Stomach (tissue), 9 donors: ENCODE measurements around the gene GRIA3. TPM values are rescaled to one million over a fixed set of nuclear protein-coding genes. Genes with fewer than 3 reads are reported as not detected.
A peak's percentile ranks its signal among the peaks of the same experiment; 100 is the strongest.

Experiments used
- DNase-seq, 2 donors: peaks; one replicate each; pipeline versions ENCODE4 v3.0.0 to v3.0.0-alpha.2; 2013 to 2019
- H3K27ac ChIP-seq, 5 donors: fragments of 200-600 bp in 4 of 5; sonication (generic) in 4 of 5; one replicate each; pipeline ENCODE4 v1.5.1; 2013 to 2019; ENCODE audit warnings: mild to moderate bottlenecking in 1 of 5, moderate library complexity in 1 of 5
- H3K27me3 ChIP-seq, 3 donors: fragments of 200-600 bp; sonication (generic); one replicate each; pipeline ENCODE4 v1.5.1; 2017 to 2019; ENCODE audit warnings: mixed run types in 1 of 3
- H3K36me3 ChIP-seq, 4 donors: fragments of 200-600 bp; sonication (generic); 1 replicate in 3 of 4; 2 replicates in 1 of 4; pipeline ENCODE4 v1.5.1; 2016 to 2019
- H3K4me1 ChIP-seq, 4 donors: fragments of 200-600 bp; sonication (generic); one replicate each; pipeline ENCODE4 v1.5.1; 2016 to 2019
- H3K4me3 ChIP-seq, 4 donors: fragments of 200-600 bp; sonication (generic) in 3 of 4; one replicate each; pipeline ENCODE4 v1.5.1; 2016 to 2019; ENCODE audit warnings: mild to moderate bottlenecking in 1 of 4
- H3K9me3 ChIP-seq, 4 donors: fragments of 200-600 bp; sonication (generic); one replicate each; pipeline ENCODE4 v1.5.1; 2016 to 2019
- CTCF ChIP-seq, 7 experiments: fragments of 450-650 bp in 4 of 7; fragments of 200-600 bp in 3 of 7; sonication (generic) in 3 of 7; IDR thresholded peaks; one replicate each; pipeline ENCODE4 v1.5.1; 2016 to 2019; ENCODE audit warnings: antibody characterized with exemption in 7 of 7, control low read depth in 2 of 7, mild to moderate bottlenecking in 1 of 7
- EP300 ChIP-seq: sonication (generic); formaldehyde crosslinking; IDR thresholded peaks from one replicate; pipeline ENCODE4 v1.6.1; 2017; ENCODE audit warnings: antibody characterized with exemption
- POLR2A ChIP-seq, 4 donors: fragments of 450-650 bp; IDR thresholded peaks; one replicate each; pipeline ENCODE4 v1.6.1; 2016; ENCODE audit warnings: antibody characterized with exemption in 4 of 4, control low read depth in 2 of 4, mild to moderate bottlenecking in 1 of 4, moderate library complexity in 1 of 4
- POLR2AphosphoS5 ChIP-seq, 3 donors: sonication (generic); formaldehyde crosslinking; IDR thresholded peaks; one replicate each; pipeline ENCODE4 v1.6.1; 2016; ENCODE audit warnings: antibody characterized with exemption in 3 of 3
- WGBS, 5 donors: extraction: QIAGEN DNeasy Blood & Tissue Kit in 3 of 5; methylation state at CpG; one replicate each; pipeline versions ENCODE4 v1.1.5 to v1.1.7; 2013 to 2018; 5-methylcytosine and 5-hydroxymethylcytosine counted together
- intact Hi-C: fragments of 100-400 bp; cut with DNase I; formaldehyde crosslinking; loops from one replicate; pipeline ENCODE4 v1.15.1; 2023; ENCODE audit warnings: low total_unique reads
- polyA plus RNA-seq, 3 donors: library from polyadenylated mRNA; stranded (reverse); fragments of 200-250 nt; gene quantifications; one replicate each; pipeline ENCODE4 v1.2.3, GENCODE V29; 2013
- total RNA-seq, 5 donors: library from RNA; depleted of rRNA; stranded (reverse); fragments of >200 nt; gene quantifications; one replicate each; pipeline versions ENCODE4 v1.1.0 to v1.2.3, GENCODE V29; 2014 to 2016
- donor health status: healthy with polysubstance abuse.
- donor health status: Bipolar disorder and iron deficiency.
- donor health status: healthy.

Gene GRIA3
- total and polyA plus RNA-seq, 8 donors, result 0.87 to 4.7 (median 2.1) TPM; not detected in 3

- Histone ChIP-seq H3K9me3 (no peaks in the 10 kb centered on the region), H3K27me3 (no peaks in the 10 kb centered on the region), H3K27ac (no peak overlapping the region), H3K4me3 (no peak overlapping the region), H3K4me1 (no peaks in the 10 kb centered on the region), H3K36me3 (no peaks in the 10 kb centered on the region)
- intact Hi-C loops, result no loop called here
- 0 to 45% (median 16%) methylated on average over 1 of the region's 1 CpG for WGBS, 5 donors
- DNase-seq, result no peak
- no peak for TF ChIP-seq EP300
- no peak for TF ChIP-seq POLR2AphosphoS5 (IDR thresholded peaks at IDR 0.05)
- no peak for TF ChIP-seq CTCF (IDR thresholded peaks at IDR 0.05)
- no peak for TF ChIP-seq POLR2A (IDR thresholded peaks at IDR 0.05)
These were observed 271.6 kb downstream of the GRIA3 start for GRCh38 chrX:123455693-123456092.

GRCh38 chrX:123464709-123465108 lies 280.6 kb downstream of the GRIA3 start:
- Histone ChIP-seq H3K4me3 (no peak overlapping the region), H3K36me3 (no peaks in the 10 kb centered on the region), H3K27ac (no peak overlapping the region), H3K27me3 (no peaks in the 10 kb centered on the region), H3K4me1 (no peaks in the 10 kb centered on the region), H3K9me3 (no peaks in the 10 kb centered on the region)
- intact Hi-C loops, result no loop called here
- TF ChIP-seq POLR2A (IDR thresholded peaks at IDR 0.05) (no peak), EP300 (no peak)
- WGBS, 5 donors, result 53 to 74% (median 63%) methylated on average over 10 of the region's 10 CpGs
- no peak for DNase-seq

- TF ChIP-seq EP300 (no peak), POLR2AphosphoS5 (IDR thresholded peaks at IDR 0.05) (no peak), POLR2A (IDR thresholded peaks at IDR 0.05) (no peak), CTCF (IDR thresholded peaks at IDR 0.05) (no peak)
- WGBS, 5 donors, result 45 to 83% (median 75%) methylated on average over 4 of the region's 4 CpGs
- Histone ChIP-seq H3K36me3 (no peaks in the 10 kb centered on the region), H3K9me3 (no peaks in the 10 kb centered on the region), H3K27ac (no peak overlapping the region), H3K27me3 (no peaks in the 10 kb centered on the region), H3K4me1 (no peaks in the 10 kb centered on the region), H3K4me3 (no peak overlapping the region)
- DNase-seq, result no peak
- intact Hi-C loops, result no loop called here
These were observed 284.4 kb downstream of the GRIA3 start for GRCh38 chrX:123468481-123468880.

GRCh38 chrX:123475068-123475724 lies 291.1 kb downstream of the GRIA3 start:
- no peak overlapping the region for H3K27ac ChIP-seq
- 24 to 51% (median 35%) methylated on average over 2 of the region's 2 CpGs for WGBS, 5 donors

More at GRCh38 chrX:123475068-123475724, 291.1 kb downstream of the GRIA3 start:
- Histone ChIP-seq H3K36me3 (no peaks in the 10 kb centered on the region), H3K27me3 (no peaks in the 10 kb centered on the region), H3K9me3 (no peaks in the 10 kb centered on the region), H3K4me3 (no peak overlapping the region), H3K4me1 (peaks cover 0 to 4% (median 0%) of the 10 kb centered on the region in 4 donors)
- peak in 1 of 2 donors; percentile 6 for DNase-seq
- intact Hi-C loops, result no loop called here
- TF ChIP-seq CTCF (IDR thresholded peaks at IDR 0.05), result no peak
